NCI-H526 (cell line): ENCODE results near the gene HRC.

ENCODE experiments used
- DNase-seq, 2 experiments: peaks; one replicate each; lab custom pipeline; 2025; lab: John Stamatoyannopoulos, UW

HRC gene

GRCh38 chr19:49114630-49115363, 40.4 kb downstream of the HRC start:
- DNase-seq = peak; percentile 46 to 76

GRCh38 chr19:49113762-49114629, 41.2 kb downstream of the HRC start, which contains the start of gene LIN7B:
LIN7B (plus strand) TSS chr19:49114370; CDS start chr19:49114405, 35 bp downstream.
- DNase-seq = peak in 1 of 2 experiments; percentile 80

GRCh38 chr19:49111218-49111998, 43.8 kb downstream of the HRC start:
- no peak for DNase-seq

- DNase-seq = no peak
These were observed 44.6 kb downstream of the HRC start for GRCh38 chr19:49110567-49110966.

- no peak for DNase-seq
These were observed 45.5 kb downstream of the HRC start for GRCh38 chr19:49109569-49110233.

- DNase-seq = no peak
These were observed 46.1 kb downstream of the HRC start for GRCh38 chr19:49109051-49109450.

- no peak for DNase-seq
These were observed 47.4 kb downstream of the HRC start for GRCh38 chr19:49107625-49108459.

GRCh38 chr19:49106648-49107135, 48.5 kb downstream of the HRC start:
- peak; percentile 28 to 76 for DNase-seq

GRCh38 chr19:49104229-49104864, 50.8 kb downstream of the HRC start:
- DNase-seq = no peak

GRCh38 chr19:49103331-49104085, 51.7 kb downstream of the HRC start:
- no peak for DNase-seq

- no peak for DNase-seq
These were observed 52.9 kb downstream of the HRC start for GRCh38 chr19:49102303-49102702.
